Right atrium auricular region (tissue), 2 donors: Measurements from ENCODE around the gene UPF1. TPM values are rescaled to one million over a fixed set of nuclear protein-coding genes. Genes with fewer than 3 reads are reported as not detected.

Source experiments
- DNase-seq: peaks from one replicate; pipeline ENCODE4 v3.0.0-alpha.2; 2019; ENCODE audit warnings: low spot score
- H3K27ac ChIP-seq, 2 donors: fragments of 200-600 bp; sonication (generic); 1 replicate in 1 of 2; 2 replicates in 1 of 2; pipeline ENCODE4 v1.5.1; 2016 to 2019
- H3K27me3 ChIP-seq, 2 donors: fragments of 200-600 bp; sonication (generic); one replicate each; pipeline versions ENCODE4 v1.5.1 to v1.6.0; 2017 to 2019
- H3K36me3 ChIP-seq: fragments of 200-600 bp; sonication (generic); one replicate; pipeline ENCODE4 v1.5.1; 2016
- H3K4me1 ChIP-seq, 2 donors: fragments of 200-600 bp; sonication (generic); one replicate each; pipeline versions ENCODE4 v1.5.1 to v1.6.0; 2017 to 2019
- H3K4me3 ChIP-seq, 2 donors: fragments of 200-600 bp; sonication (generic); 1 replicate in 1 of 2; 2 replicates in 1 of 2; pipeline ENCODE4 v1.5.1; 2017 to 2019; ENCODE audit warnings: mild to moderate bottlenecking in 1 of 2, moderate library complexity in 1 of 2
- H3K9me3 ChIP-seq, 2 donors: fragments of 200-600 bp; sonication (generic); one replicate each; pipeline ENCODE4 v1.5.1; 2019
- CTCF ChIP-seq, 2 donors: fragments of 200-600 bp; sonication (generic); IDR thresholded peaks; one replicate each; pipeline ENCODE4 v1.5.1; 2019; ENCODE audit warnings: antibody characterized with exemption in 2 of 2
- total RNA-seq, 2 donors: library from RNA; depleted of rRNA; stranded (reverse); fragments of >200 nt; gene quantifications; one replicate each; pipeline ENCODE4 v1.1.0, GENCODE V29; 2016

UPF1 gene
- total RNA-seq, 2 donors from 2014 or later: 27.6 to 61.5 TPM

DNA sequence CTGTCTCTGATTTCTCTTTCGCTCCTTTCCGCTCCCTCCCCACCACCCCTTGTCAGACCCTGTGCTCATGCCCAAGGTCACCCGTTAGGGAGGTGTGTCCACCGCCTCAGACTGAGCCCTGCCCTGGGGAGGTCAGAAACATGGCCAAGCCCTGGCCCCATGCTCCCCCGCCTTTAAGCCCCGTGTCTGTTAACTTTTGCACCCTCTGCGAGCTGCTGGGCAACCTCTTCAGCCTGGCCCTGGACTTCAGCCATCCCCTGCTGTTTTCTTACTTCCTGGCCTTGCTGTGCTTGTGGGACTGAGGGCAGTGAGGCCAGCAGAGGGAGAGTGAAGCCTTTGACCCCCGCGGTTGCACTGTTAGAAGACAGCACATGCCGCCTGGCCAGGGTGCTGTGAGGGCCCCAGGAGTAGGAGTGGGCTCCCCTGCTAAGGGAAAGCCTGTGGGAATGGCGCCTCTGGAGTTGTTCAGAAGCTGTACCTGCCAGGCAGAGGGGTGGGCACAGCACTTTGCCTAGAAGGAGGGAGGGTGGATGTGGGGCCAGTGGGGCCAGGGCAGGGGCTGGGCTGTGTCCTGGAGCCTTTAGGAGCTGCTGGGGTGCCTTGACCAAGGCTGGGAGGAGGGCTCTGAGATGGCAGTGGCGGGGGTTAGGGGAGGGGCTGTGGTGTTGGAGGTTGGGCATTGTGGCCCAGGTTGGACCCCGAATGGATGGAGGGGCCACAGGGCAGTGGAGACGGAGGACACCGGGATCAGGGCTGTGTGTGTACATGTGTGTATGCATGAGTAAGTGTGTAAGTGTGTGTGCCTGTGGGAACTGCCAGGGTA, 7.9 kb downstream of the UPF1 start:
- Histone ChIP-seq H3K4me1 (peaks cover 0 to 77% of the 10 kb centered on the region in 2 donors), H3K27me3 (no peaks in the 10 kb centered on the region), H3K9me3 (no peaks in the 10 kb centered on the region), H3K36me3 (peaks cover 15% of the 10 kb centered on the region), H3K27ac (no peak overlapping the region), H3K4me3 (no peak overlapping the region)
- no peak for DNase-seq
- no peak for TF ChIP-seq CTCF (IDR thresholded peaks at IDR 0.05)

DNA sequence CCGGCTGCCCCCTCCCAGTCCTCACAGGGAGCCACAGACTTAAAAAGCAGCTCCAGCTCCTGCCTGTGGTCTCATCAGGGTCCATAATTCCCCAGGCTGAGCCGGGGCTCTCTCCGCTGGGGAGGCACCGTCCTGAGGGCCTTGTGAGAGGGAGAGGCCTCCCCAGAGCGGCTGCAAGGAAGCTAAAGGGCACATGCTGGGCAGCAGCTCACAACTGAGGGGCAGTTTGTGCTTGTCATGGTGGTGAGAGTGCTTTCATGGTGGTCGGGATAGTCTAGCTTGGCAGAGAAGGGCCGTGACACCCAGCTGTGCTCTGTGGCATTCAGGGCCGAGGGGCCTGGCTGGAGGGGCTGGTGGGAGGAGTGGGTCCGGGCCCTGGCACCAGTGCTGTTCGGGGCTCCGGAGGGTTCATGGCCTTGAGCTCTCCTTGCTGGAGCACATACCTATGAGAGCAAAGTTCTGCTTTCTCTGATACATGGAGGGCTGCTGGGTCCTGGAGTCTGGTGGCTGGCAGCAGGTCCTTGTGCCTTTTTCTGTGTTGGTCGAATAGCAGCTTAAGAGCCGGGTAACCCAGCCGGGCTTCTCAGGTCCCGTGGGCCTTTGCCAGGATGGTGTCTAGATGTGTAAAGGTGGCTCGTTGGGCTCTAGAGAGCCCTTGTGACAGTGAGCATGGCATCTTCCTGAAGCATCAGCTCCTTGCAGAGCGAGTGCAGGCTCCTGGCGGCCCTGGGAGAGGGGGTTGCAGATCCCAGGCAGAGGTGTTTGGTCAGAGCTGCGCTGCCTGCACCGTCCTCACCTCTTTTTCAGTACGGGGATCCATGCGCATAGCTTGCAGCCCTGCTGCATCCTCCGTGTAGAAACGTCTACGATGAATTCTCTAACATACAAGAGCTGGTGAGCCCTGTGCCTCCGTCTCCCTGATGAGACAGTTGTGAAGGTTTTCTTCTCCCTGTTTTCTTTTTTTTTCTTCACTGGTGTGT, 8.8 kb downstream of the UPF1 start:
- Histone ChIP-seq H3K36me3 (peaks cover 6% of the 10 kb centered on the region), H3K27ac (no peak overlapping the region), H3K9me3 (no peaks in the 10 kb centered on the region), H3K4me3 (no peak overlapping the region), H3K27me3 (no peaks in the 10 kb centered on the region), H3K4me1 (peaks cover 0 to 80% of the 10 kb centered on the region in 2 donors)
- no peak for DNase-seq
- no peak for TF ChIP-seq CTCF (IDR thresholded peaks at IDR 0.05)

GRCh38 chr19:18841400-18841799, 9.6 kb downstream of the UPF1 start:
- H3K36me3 ChIP-seq: peaks cover 11% of the 10 kb centered on the region
- H3K27ac ChIP-seq: no peak overlapping the region
- H3K4me1 ChIP-seq: peaks cover 0 to 71% of the 10 kb centered on the region in 2 donors
- H3K9me3 ChIP-seq: no peaks in the 10 kb centered on the region
- DNase-seq: no peak
- no peak overlapping the region for H3K4me3 ChIP-seq
- TF ChIP-seq CTCF (IDR thresholded peaks at IDR 0.05): no peak
- H3K27me3 ChIP-seq: no peaks in the 10 kb centered on the region

- Histone ChIP-seq H3K36me3 (peaks cover 11% of the 10 kb centered on the region), H3K27ac (no peak overlapping the region), H3K4me1 (peaks cover 0 to 77% of the 10 kb centered on the region in 2 donors), H3K9me3 (no peaks in the 10 kb centered on the region), H3K4me3 (no peak overlapping the region), H3K27me3 (no peaks in the 10 kb centered on the region)
- TF ChIP-seq CTCF (IDR thresholded peaks at IDR 0.05): no peak
- no peak for DNase-seq
Measured at GRCh38 chr19:18842166-18842565, 10.4 kb downstream of the UPF1 start.

DNA sequence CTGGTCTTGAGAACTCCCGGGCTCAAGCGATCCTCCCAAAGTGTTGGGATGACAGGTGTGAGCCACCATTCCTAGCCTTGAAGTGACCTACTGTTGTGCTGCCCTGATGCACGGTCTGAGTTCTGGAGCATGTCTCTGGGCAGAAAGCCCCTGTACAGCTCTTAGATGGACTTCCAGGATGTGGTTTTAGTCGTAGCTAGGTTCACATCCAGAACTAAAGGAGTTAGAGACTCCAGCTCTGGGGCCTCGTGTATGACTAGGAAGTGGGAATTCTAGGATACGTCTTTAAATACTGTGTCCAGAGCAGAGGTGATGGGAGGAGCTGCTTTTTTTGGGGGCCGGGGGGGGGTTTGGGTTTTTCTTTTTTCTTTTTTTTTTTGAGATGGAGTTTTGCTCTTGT, 12.2 kb downstream of the UPF1 start:
- peaks cover 0 to 88% of the 10 kb centered on the region in 2 donors for H3K4me1 ChIP-seq
- no peaks in the 10 kb centered on the region for H3K27me3 ChIP-seq
- no peak overlapping the region for H3K4me3 ChIP-seq
- no peak for DNase-seq
- no peak overlapping the region for H3K27ac ChIP-seq
- H3K9me3 ChIP-seq: no peaks in the 10 kb centered on the region
- TF ChIP-seq CTCF (IDR thresholded peaks at IDR 0.05): no peak
- peaks cover 5% of the 10 kb centered on the region for H3K36me3 ChIP-seq
